ENCODE results near the gene PPP4R4.
A peak's percentile ranks its signal among the peaks of the same experiment; 100 is the strongest.

PPP4R4 gene

GRCh38 chr14:94173885-94174603 lies at the start of gene PPP4R4:
PPP4R4 (plus strand) TSS chr14:94174322; CDS start chr14:94174466, 144 bp downstream.
- peak; percentile 88 for DNase-seq

- DNase-seq, result no peak
These were observed 49.3 kb upstream of the PPP4R4 start for GRCh38 chr14:94124582-94125377.

- no peak for DNase-seq
These were observed 48.3 kb upstream of the PPP4R4 start for GRCh38 chr14:94125659-94126418.

- no peak for DNase-seq
These were observed 47.8 kb upstream of the PPP4R4 start for GRCh38 chr14:94126419-94126677.

GRCh38 chr14:94126800-94127199 lies 47.3 kb upstream of the PPP4R4 start:
- no peak for DNase-seq

- DNase-seq, result no peak
These were observed 46.8 kb upstream of the PPP4R4 start for GRCh38 chr14:94127330-94127729.

- no peak for DNase-seq
These were observed 45.8 kb upstream of the PPP4R4 start for GRCh38 chr14:94128216-94128839.

GRCh38 chr14:94129111-94129757 lies 44.9 kb upstream of the PPP4R4 start, which contains the start of gene IFI27L2:
IFI27L2 (minus strand) TSS chr14:94129604; CDS start chr14:94129564, 40 bp downstream.
- DNase-seq, result peak; percentile 79

- peak; percentile 47 for DNase-seq
These were observed 44.2 kb upstream of the PPP4R4 start for GRCh38 chr14:94129758-94130414.

- peak; percentile 68 for DNase-seq
These were observed 41.7 kb upstream of the PPP4R4 start for GRCh38 chr14:94132285-94132887.

GRCh38 chr14:94135476-94135875 lies 38.6 kb upstream of the PPP4R4 start:
- DNase-seq, result no peak

GRCh38 chr14:94136575-94137331 lies 37.4 kb upstream of the PPP4R4 start:
- peak; percentile 95 for DNase-seq

GRCh38 chr14:94138251-94138650 lies 35.9 kb upstream of the PPP4R4 start:
- no peak for DNase-seq

GRCh38 chr14:94139006-94139405 lies 35.1 kb upstream of the PPP4R4 start:
- DNase-seq, result no peak

- no peak for DNase-seq
These were observed 34.7 kb upstream of the PPP4R4 start for GRCh38 chr14:94139421-94139820.

GRCh38 chr14:94142247-94142646 lies 31.9 kb upstream of the PPP4R4 start:
- no peak for DNase-seq

- no peak for DNase-seq
These were observed 31.3 kb upstream of the PPP4R4 start for GRCh38 chr14:94142836-94143235.

GRCh38 chr14:94143239-94143638 lies 30.9 kb upstream of the PPP4R4 start:
- no peak for DNase-seq

- DNase-seq, result no peak
These were observed 30.4 kb upstream of the PPP4R4 start for GRCh38 chr14:94143711-94144110.

- DNase-seq, result no peak
These were observed 29.4 kb upstream of the PPP4R4 start for GRCh38 chr14:94144765-94145164.

All from stimulated activated CD8-positive, alpha-beta memory T cell treated with anti-CD3 and anti-CD28 coated beads, Interleukin-4, amount 100 ng/mL, for 48 hours (primary cell).